Measurements from ENCODE around the gene CEP131. TPM values are rescaled to one million over a fixed set of nuclear protein-coding genes. Genes with fewer than 3 reads are reported as not detected.

CEP131 gene
- total and polyA plus RNA-seq, 2 of the 4 experiments (the other 2 are of a cell fraction): 4.8 to 9.6 TPM

- intact Hi-C loops (cut with micrococcal nuclease): no loop called here
- H3K27me3 ChIP-seq (ENCODE audit: control insufficient read depth, insufficient read depth, low read length): peaks cover 54% of the 10 kb centered on the region
- no TSS peak for BruUV-seq (replicated peaks)
- H2AK5ac ChIP-seq (ENCODE audit: low read depth, low read length): no peak within 1 kb of the TSS
- no peak within 1 kb of the TSS for H3K14ac ChIP-seq (replicated peaks; ENCODE audit: low read depth, low read length)
- no peak within 1 kb of the TSS for H3K4me2 ChIP-seq (ENCODE audit: low read depth, low read length)
- no peak within 1 kb of the TSS; the same call in 1 of the 2 replicates for H3K4me3 ChIP-seq (ENCODE audit: insufficient read depth, low read depth, low read length)
- H2BK120ac ChIP-seq (ENCODE audit: low read depth, low read length): no peak within 1 kb of the TSS
- peak within 1 kb of the TSS; percentile 65 for H2AFZ ChIP-seq (replicated peaks; ENCODE audit: low read length, poor library complexity)
- H2AK9ac ChIP-seq (replicated peaks; ENCODE audit: low read depth, low read length, poor library complexity): no peak within 1 kb of the TSS
- dilution Hi-C loops (cut with HindIII; ENCODE audit: low sequenced_read_pairs, unreplicated experiment): no loop called here
- ChIA-PET CTCF (no interaction called here), POLR2A (ENCODE audit: unreplicated experiment) (no interaction called here)
- H3K56ac ChIP-seq (ENCODE audit: extremely low read depth, insufficient read depth, low read length): no peak within 1 kb of the TSS
- H2BK15ac ChIP-seq (ENCODE audit: low read depth, low read length): no peak within 1 kb of the TSS
- no peak within 1 kb of the TSS for H4K91ac ChIP-seq (ENCODE audit: insufficient read depth, low read depth, low read length)
- no peaks in the 10 kb centered on the region for H3K9me3 ChIP-seq (ENCODE audit: control insufficient read depth, insufficient read depth, low read length)
- no peak within 1 kb of the TSS for H3K4ac ChIP-seq (ENCODE audit: low read depth, low read length)
- ATAC-seq (ENCODE audit: low read depth): peak; percentile 25; the same call in 1 of the 2 replicates
- H3K9me1 ChIP-seq (ENCODE audit: insufficient read depth, low read length): no peaks in the 10 kb centered on the region
- no peak within 1 kb of the TSS for H2BK20ac ChIP-seq (ENCODE audit: low read depth, low read length)
- in situ Hi-C loops (cut with MboI; ENCODE audit: low sequenced_read_pairs): no loop called here
- no peak within 1 kb of the TSS for H3K9ac ChIP-seq (ENCODE audit: low read depth, low read length)
- DNase-seq: no peak
- 4% methylated on average over 10 of the region's 62 CpGs; no CpG with 5 or more reads in 1 of the 2 experiments for WGBS, 2 experiments (ENCODE audit: extremely low coverage in 2 of 2, insufficient read length in 1 of 2)
- no peaks in the 10 kb centered on the region for H3K79me1 ChIP-seq (ENCODE audit: low read depth in 1 of 2, low read length in 2 of 2)
- no peak within 1 kb of the TSS for H3K18ac ChIP-seq (ENCODE audit: low read depth, low read length)
- no peaks in the 10 kb centered on the region for H3K4me1 ChIP-seq (ENCODE audit: control insufficient read depth, insufficient read depth, low read length)
- no peak within 1 kb of the TSS for H3K27ac ChIP-seq (ENCODE audit: insufficient read depth, low read length)
- 0 out of 2 replicates have a peak, but pooled peaks cover 3% of the 10 kb centered on the region for H4K20me1 ChIP-seq (ENCODE audit: insufficient read depth, low read length)
- no peak within 1 kb of the TSS for H4K8ac ChIP-seq (ENCODE audit: low read depth in 2 of 2, low read length in 2 of 2)
- no peak within 1 kb of the TSS for H4K5ac ChIP-seq (ENCODE audit: low read depth, low read length)
- no peak for TF ChIP-seq NFE2L2 (IDR thresholded peaks at IDR 0.05; ENCODE audit: low read depth, low read length)
- TF ChIP-seq MAZ (IDR thresholded peaks at IDR 0.05; ENCODE audit: borderline replicate concordance, low read depth, low read length): no peak
- TF ChIP-seq CEBPB (IDR thresholded peaks at IDR 0.05; ENCODE audit: low read depth, low read length): no peak
- TF ChIP-seq USF2 (IDR thresholded peaks at IDR 0.05; ENCODE audit: low read depth, low read length): no peak
- no peak for TF ChIP-seq RAD21 (IDR thresholded peaks at IDR 0.05; ENCODE audit: low read length)
- TF ChIP-seq CHD1 (IDR thresholded peaks at IDR 0.05; ENCODE audit: low read depth, low read length): no peak
- no peak for TF ChIP-seq POLR2A (IDR thresholded peaks at IDR 0.05; ENCODE audit: low read depth, low read length)
- no peak for TF ChIP-seq MXI1 (IDR thresholded peaks at IDR 0.05; ENCODE audit: borderline replicate concordance, low read depth, low read length)
- TF ChIP-seq MAFK (IDR thresholded peaks at IDR 0.05; ENCODE audit: low read depth, low read length): no peak
- no peak for TF ChIP-seq RCOR1 (IDR thresholded peaks at IDR 0.05; ENCODE audit: insufficient replicate concordance, low read length)
- no peak for TF ChIP-seq BHLHE40 (IDR thresholded peaks at IDR 0.05; ENCODE audit: low read depth, low read length)
- TF ChIP-seq CTCF (conservative IDR thresholded peaks at IDR 0.05; ENCODE audit: low read depth, low read length): no peak
- no peak for TF ChIP-seq ELK1 (IDR thresholded peaks at IDR 0.05; ENCODE audit: borderline replicate concordance, low read depth, low read length)
- no peak for TF ChIP-seq FOS (IDR thresholded peaks at IDR 0.05; ENCODE audit: low read depth, low read length)
- no peaks in the 10 kb centered on the region for H3K36me3 ChIP-seq (ENCODE audit: control insufficient read depth, insufficient read depth, low read length)
- no peak within 1 kb of the TSS for H2BK5ac ChIP-seq (ENCODE audit: low read depth, low read length, poor library complexity, severe bottlenecking)
- H3K23ac ChIP-seq (ENCODE audit: low read depth, low read length): no peak within 1 kb of the TSS
These were observed 56.7 kb downstream of the CEP131 start, which contains the start of gene AATK for GRCh38 chr17:81166033-81166492. Gene AATK, minus strand, starts transcription at chr17:81166221. Its CDS starts 229 bp downstream, at chr17:81165992.

Data from IMR-90 (cell line).